ENCODE measurements around the gene SLC37A1.

GRCh38 chr21:42472521-42472920, 41.1 kb upstream of the SLC37A1 start:
- TF ChIP-seq POLR2AphosphoS5 (IDR thresholded peaks at IDR 0.05; ENCODE audit: low read depth, low read length) (no peak), FOXP2 (optimal IDR thresholded peaks at IDR 0.05; ENCODE audit: borderline replicate concordance, extremely low read depth, extremely low read length, insufficient read depth) (no peak)
